ENCODE data around the gene KCNJ6. TPM values are rescaled to one million over a fixed set of nuclear protein-coding genes. Genes with fewer than 3 reads are reported as not detected.
"Not testable (repeated sequence)": the region's sequence is repeated elsewhere in the genome, so short reads cannot be mapped to it uniquely, and the experiment has no call there.

KCNJ6 gene
- total RNA-seq, 1 donor from 2014 or later: not detected

DNA sequence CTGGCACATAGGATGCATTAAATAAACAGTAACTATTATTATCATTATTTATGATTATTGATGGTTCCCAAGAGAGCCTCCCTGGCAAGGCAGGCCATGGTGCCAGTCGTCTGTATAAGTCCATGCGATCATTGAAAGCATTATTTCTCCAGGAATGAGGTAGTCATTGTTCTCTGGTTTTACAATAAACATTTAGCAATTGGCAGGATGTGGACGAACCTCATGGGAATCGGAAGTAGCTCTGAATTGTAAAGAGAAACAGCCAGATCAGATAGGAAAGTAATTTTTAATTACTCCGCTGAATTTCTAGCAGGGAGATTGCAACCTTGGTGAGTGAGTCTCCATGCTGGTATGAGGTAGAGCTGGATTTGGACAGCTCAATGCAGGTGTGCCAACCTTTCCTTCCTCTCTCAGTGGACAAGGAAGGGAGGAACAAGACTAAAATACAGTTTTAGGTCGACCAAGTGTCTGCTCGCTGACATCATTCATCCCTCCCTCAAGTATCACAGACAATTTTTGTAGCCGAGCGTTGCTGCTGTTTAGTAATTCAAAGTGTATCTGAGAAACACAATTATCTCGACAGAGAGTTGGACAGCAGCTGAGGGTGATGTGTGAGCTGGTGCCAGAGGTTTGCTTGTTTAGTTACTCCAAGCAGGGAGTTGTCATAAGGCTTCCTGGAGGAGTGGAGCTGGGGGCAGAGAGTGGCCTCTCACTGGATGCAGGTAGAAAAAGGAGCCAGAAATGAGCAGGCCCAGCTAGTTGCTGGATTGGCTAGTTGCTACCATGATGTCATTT is 250.8 kb downstream of the KCNJ6 start:
- Mint-ChIP-seq H3K4me3 (no peak overlapping the region), H3K27me3 (ENCODE audit: insufficient read depth, low read depth) (peaks cover 4% of the 10 kb centered on the region), H3K36me3 (no peaks in the 10 kb centered on the region), H3K27ac (no peak overlapping the region), H3K9me3 (no peaks in the 10 kb centered on the region), H3K4me1 (no peaks in the 10 kb centered on the region)
- DNase-seq (ENCODE audit: low spot score): no peak
- no peaks in the 10 kb centered on the region for H3F3A ChIP-seq (ENCODE audit: low read depth)
- H3K9me3 ChIP-seq (ENCODE audit: low read depth): no peaks in the 10 kb centered on the region
- no peaks in the 10 kb centered on the region for H3K79me2 ChIP-seq (ENCODE audit: low read depth)
- no peak overlapping the region for H2AFZ ChIP-seq (replicated peaks)
- no peaks in the 10 kb centered on the region for H3K4me1 ChIP-seq
- H3K27ac ChIP-seq: no peak overlapping the region
- no peaks in the 10 kb centered on the region for H3K27me3 ChIP-seq
- H3K4me3 ChIP-seq: no peak overlapping the region
- no peak overlapping the region for H3K4me2 ChIP-seq
- H3K36me3 ChIP-seq: no peaks in the 10 kb centered on the region
- no peaks in the 10 kb centered on the region for H4K20me1 ChIP-seq (ENCODE audit: low read depth)
- no peak overlapping the region for H3K9ac ChIP-seq
- TF ChIP-seq, protein P1, sequence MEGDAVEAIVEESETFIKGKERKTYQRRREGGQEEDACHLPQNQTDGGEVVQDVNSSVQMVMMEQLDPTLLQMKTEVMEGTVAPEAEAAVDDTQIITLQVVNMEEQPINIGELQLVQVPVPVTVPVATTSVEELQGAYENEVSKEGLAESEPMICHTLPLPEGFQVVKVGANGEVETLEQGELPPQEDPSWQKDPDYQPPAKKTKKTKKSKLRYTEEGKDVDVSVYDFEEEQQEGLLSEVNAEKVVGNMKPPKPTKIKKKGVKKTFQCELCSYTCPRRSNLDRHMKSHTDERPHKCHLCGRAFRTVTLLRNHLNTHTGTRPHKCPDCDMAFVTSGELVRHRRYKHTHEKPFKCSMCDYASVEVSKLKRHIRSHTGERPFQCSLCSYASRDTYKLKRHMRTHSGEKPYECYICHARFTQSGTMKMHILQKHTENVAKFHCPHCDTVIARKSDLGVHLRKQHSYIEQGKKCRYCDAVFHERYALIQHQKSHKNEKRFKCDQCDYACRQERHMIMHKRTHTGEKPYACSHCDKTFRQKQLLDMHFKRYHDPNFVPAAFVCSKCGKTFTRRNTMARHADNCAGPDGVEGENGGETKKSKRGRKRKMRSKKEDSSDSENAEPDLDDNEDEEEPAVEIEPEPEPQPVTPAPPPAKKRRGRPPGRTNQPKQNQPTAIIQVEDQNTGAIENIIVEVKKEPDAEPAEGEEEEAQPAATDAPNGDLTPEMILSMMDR (IDR thresholded peaks at IDR 0.05): no peak
- TF ChIP-seq EZH2phosphoT487 (IDR thresholded peaks at IDR 0.05): no peak
- no peak for TF ChIP-seq EZH2 (IDR thresholded peaks at IDR 0.05)

DNA sequence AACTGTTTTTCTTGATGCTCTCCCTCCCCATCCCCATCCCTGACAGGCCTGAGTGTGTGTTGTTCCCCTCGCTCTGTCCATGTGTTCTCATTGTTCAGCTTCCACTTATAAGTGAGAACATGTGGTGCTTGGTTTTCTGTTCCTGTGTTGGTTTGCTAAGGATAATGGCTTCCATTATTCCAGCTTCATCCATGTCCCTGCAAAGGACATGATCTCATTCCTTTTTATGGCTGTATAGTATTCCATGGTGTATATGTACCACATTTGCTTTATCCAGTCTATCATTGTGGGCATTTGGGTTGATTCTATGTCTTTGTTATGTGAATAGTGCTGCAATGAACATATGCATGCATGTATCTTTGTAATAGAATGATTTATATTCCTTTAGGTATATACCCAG is 254.0 kb downstream of the KCNJ6 start:
- not testable (repeated sequence) for H3K4me2 ChIP-seq; H3K9ac ChIP-seq; H3K4me3 Mint-ChIP-seq; H3K27ac ChIP-seq; H3K27ac Mint-ChIP-seq; H3F3A ChIP-seq (ENCODE audit: low read depth); H3K27me3 Mint-ChIP-seq (ENCODE audit: insufficient read depth, low read depth); H3K36me3 ChIP-seq; H2AFZ ChIP-seq (replicated peaks); H3K36me3 Mint-ChIP-seq; H3K9me3 Mint-ChIP-seq; H4K20me1 ChIP-seq (ENCODE audit: low read depth); H3K4me1 ChIP-seq; H3K9me3 ChIP-seq (ENCODE audit: low read depth); H3K4me3 ChIP-seq; DNase-seq (ENCODE audit: low spot score); H3K27me3 ChIP-seq; H3K79me2 ChIP-seq (ENCODE audit: low read depth); H3K4me1 Mint-ChIP-seq

DNA sequence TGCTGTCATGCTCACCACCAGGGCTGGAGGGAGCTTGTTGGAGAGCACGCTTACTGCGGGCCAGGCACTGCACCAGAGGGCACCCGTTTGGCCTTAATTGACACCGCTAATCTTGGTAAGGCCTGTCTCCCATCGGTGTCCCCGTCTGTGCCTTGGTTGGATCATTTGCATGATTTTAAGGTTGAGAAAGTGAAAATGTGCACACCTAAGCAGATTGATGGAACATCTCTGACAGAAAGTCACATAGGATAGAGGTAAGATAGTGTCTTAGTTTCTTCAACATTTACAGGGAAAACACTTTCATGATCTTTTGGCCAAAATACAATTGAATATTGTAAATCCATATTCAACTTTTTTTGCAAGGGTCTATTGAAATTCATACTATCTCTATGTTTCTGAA is 255.5 kb downstream of the KCNJ6 start:
- Mint-ChIP-seq H3K9me3 (no peaks in the 10 kb centered on the region), H3K36me3 (no peaks in the 10 kb centered on the region), H3K27ac (no peak overlapping the region), H3K4me1 (peaks cover 3% of the 10 kb centered on the region), H3K4me3 (no peak overlapping the region), H3K27me3 (ENCODE audit: insufficient read depth, low read depth) (peaks cover 6% of the 10 kb centered on the region)
- H3K27ac ChIP-seq: no peak overlapping the region
- H3K79me2 ChIP-seq (ENCODE audit: low read depth): no peaks in the 10 kb centered on the region
- no peaks in the 10 kb centered on the region for H3K27me3 ChIP-seq
- H3K36me3 ChIP-seq: no peaks in the 10 kb centered on the region
- no peak overlapping the region for H2AFZ ChIP-seq (replicated peaks)
- DNase-seq (ENCODE audit: low spot score): no peak
- H3K4me2 ChIP-seq: no peak overlapping the region
- H4K20me1 ChIP-seq (ENCODE audit: low read depth): no peaks in the 10 kb centered on the region
- H3K4me1 ChIP-seq: no peaks in the 10 kb centered on the region
- no peak overlapping the region for H3K9ac ChIP-seq
- H3F3A ChIP-seq (ENCODE audit: low read depth): no peaks in the 10 kb centered on the region
- no peaks in the 10 kb centered on the region for H3K9me3 ChIP-seq (ENCODE audit: low read depth)
- no peak overlapping the region for H3K4me3 ChIP-seq
- TF ChIP-seq, protein P1 (IDR thresholded peaks at IDR 0.05): no peak
- TF ChIP-seq EZH2 (IDR thresholded peaks at IDR 0.05) (no peak), EZH2phosphoT487 (IDR thresholded peaks at IDR 0.05) (no peak)

DNA sequence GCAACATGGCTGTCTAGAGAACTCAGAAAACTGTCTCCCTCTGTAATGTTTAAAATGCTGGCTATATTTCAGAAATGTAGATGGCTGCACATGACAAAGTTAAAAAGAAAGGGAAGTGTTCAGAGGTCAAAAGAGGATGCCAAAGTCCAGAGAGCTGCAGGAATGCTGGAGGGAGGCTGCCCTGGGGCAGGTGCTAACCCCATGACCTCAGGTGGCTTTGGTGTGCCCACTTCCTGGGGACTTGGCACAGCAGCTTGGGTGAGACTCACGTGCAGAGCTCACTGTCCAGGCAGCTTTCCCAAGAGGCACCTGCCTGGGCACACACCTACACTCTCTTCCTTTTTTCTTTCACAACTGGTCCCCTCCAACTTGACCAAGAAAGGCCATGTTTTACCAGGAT is 256.4 kb downstream of the KCNJ6 start:
- H3K4me3 Mint-ChIP-seq: no peak overlapping the region
- Histone ChIP-seq H3K9me3 (ENCODE audit: low read depth) (no peaks in the 10 kb centered on the region), H3K4me2 (no peak overlapping the region), H3K4me3 (no peak overlapping the region), H3K36me3 (no peaks in the 10 kb centered on the region), H2AFZ (replicated peaks) (no peak overlapping the region), H3K27ac (no peak overlapping the region), H3K79me2 (ENCODE audit: low read depth) (no peaks in the 10 kb centered on the region), H3K27me3 (no peaks in the 10 kb centered on the region), H3K4me1 (no peaks in the 10 kb centered on the region), H4K20me1 (ENCODE audit: low read depth) (no peaks in the 10 kb centered on the region), H3K9ac (no peak overlapping the region), H3F3A (ENCODE audit: low read depth) (no peaks in the 10 kb centered on the region)
- DNase-seq (ENCODE audit: low spot score): no peak
- TF ChIP-seq EZH2 (IDR thresholded peaks at IDR 0.05) (no peak), EZH2phosphoT487 (IDR thresholded peaks at IDR 0.05) (no peak)
- TF ChIP-seq, protein P1 (IDR thresholded peaks at IDR 0.05): no peak
- H3K27me3 Mint-ChIP-seq (ENCODE audit: insufficient read depth, low read depth): peaks cover 6% of the 10 kb centered on the region
- H3K9me3 Mint-ChIP-seq: no peaks in the 10 kb centered on the region
- H3K36me3 Mint-ChIP-seq: no peaks in the 10 kb centered on the region
- H3K27ac Mint-ChIP-seq: no peak overlapping the region
- H3K4me1 Mint-ChIP-seq: peaks cover 3% of the 10 kb centered on the region
